OCI-LY3 (cell line): Measurements from ENCODE around the gene HCN1.

ENCODE experiments used
- H2AFZ ChIP-seq: fragments of 200-600, 300-600 bp; shearing (Covaris generic); 2 replicates; pipeline ENCODE4 v1.6.0; 2014; ENCODE audit warnings: antibody characterized with exemption, low read depth, low read length
- H3K27ac ChIP-seq: fragments of 200-600, 300-600 bp; sonication (generic); 2 replicates; pipeline ENCODE4 v1.5.1; 2014; ENCODE audit warnings: mild to moderate bottlenecking, low read length, moderate library complexity, mixed read lengths
- H3K27me3 ChIP-seq: fragments of 200-600, 300-600 bp; sonication (generic); 2 replicates; pipeline ENCODE4 v1.6.1; 2014; ENCODE audit warnings: low read depth, low read length, mixed read lengths
- H3K36me3 ChIP-seq: fragments of 200-600, 300-600 bp; sonication (generic); replicated peaks from 2 replicates; pipeline ENCODE3; 2014; ENCODE audit warnings: low read depth, low read length, mixed read lengths
- H3K4me1 ChIP-seq: fragments of 300-600, 200-600 bp; sonication (generic); 2 replicates; pipeline ENCODE4 v1.6.1; 2014; ENCODE audit warnings: low read length, mixed read lengths
- H3K4me2 ChIP-seq: fragments of 200-600, 300-600 bp; sonication (generic); 2 replicates; pipeline ENCODE4 v1.6.1; 2014; ENCODE audit warnings: low read length, mixed read lengths
- H3K4me3 ChIP-seq: fragments of 300-600, 200-600 bp; sonication (generic); 2 replicates; pipeline ENCODE4 v1.5.1; 2014; ENCODE audit warnings: antibody characterized with exemption, mild to moderate bottlenecking, low read length, moderate library complexity
- H3K79me2 ChIP-seq: fragments of 300-600, 200-600 bp; shearing (Covaris generic); 2 replicates; pipeline ENCODE4 v1.6.1; 2014; ENCODE audit warnings: mild to moderate bottlenecking, low read length, mixed read lengths
- H3K9ac ChIP-seq: fragments of 300-600, 200-600 bp; shearing (Covaris generic); 2 replicates; pipeline ENCODE4 v1.6.0; 2014; ENCODE audit warnings: mild to moderate bottlenecking, low read length, moderate library complexity
- H3K9me3 ChIP-seq: fragments of 200-600, 300-600 bp; shearing (Covaris generic); 2 replicates; pipeline ENCODE4 v1.6.1; 2014; ENCODE audit warnings: low read length, mixed read lengths; ENCODE audit not compliant: insufficient read depth
- H4K20me1 ChIP-seq: fragments of 200-600, 300-600 bp; sonication (generic); 2 replicates; pipeline ENCODE4 v1.6.1; 2016; ENCODE audit warnings: low read length, mixed read lengths; ENCODE audit not compliant: insufficient read depth
- EZH2phosphoT487 ChIP-seq: fragments of 200-600 bp; shearing (Covaris generic); IDR thresholded peaks from 2 replicates; pipeline ENCODE4 v1.6.1; 2018; ENCODE audit warnings: antibody characterized with exemption, mixed run types, low read depth
- TF ChIP-seq, protein P1 (sequence below): fragments of 200-600, 300-600 bp; sonication (generic); IDR thresholded peaks from 2 replicates; pipeline ENCODE4 v1.5.1; 2014; ENCODE audit warnings: antibody characterized with exemption, low read length, low read depth

Gene HCN1

DNA sequence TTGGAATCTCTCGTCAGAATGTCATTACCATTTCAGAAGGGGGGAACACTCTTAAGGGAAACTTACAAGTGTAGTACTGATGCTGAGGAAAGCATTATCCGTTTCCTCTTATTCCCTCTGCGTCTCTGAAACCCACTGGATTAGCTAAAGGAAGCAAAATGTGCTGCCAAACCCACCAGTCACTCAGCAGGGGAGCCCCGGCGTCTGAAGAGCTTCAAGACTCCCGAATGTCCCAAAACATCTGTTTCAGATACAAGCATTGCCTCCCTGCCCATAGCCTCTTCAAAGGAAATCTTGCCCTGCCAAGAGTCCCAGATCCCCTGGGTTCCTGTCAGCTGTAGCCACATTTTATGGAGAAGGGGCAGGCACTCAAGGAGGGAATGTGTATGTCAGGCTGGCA lies 1.0 kb upstream of the HCN1 start:
- Histone ChIP-seq H2AFZ (no peak overlapping the region), H3K27ac (no peak overlapping the region), H3K4me2 (no peak overlapping the region), H3K4me1 (no peaks in the 10 kb centered on the region), H3K9ac (no peak overlapping the region), H3K36me3 (no peaks in the 10 kb centered on the region), H4K20me1 (no peaks in the 10 kb centered on the region), H3K27me3 (no peaks in the 10 kb centered on the region), H3K9me3 (no peaks in the 10 kb centered on the region), H3K4me3 (no peak overlapping the region), H3K79me2 (no peaks in the 10 kb centered on the region)
- TF ChIP-seq, protein P1, sequence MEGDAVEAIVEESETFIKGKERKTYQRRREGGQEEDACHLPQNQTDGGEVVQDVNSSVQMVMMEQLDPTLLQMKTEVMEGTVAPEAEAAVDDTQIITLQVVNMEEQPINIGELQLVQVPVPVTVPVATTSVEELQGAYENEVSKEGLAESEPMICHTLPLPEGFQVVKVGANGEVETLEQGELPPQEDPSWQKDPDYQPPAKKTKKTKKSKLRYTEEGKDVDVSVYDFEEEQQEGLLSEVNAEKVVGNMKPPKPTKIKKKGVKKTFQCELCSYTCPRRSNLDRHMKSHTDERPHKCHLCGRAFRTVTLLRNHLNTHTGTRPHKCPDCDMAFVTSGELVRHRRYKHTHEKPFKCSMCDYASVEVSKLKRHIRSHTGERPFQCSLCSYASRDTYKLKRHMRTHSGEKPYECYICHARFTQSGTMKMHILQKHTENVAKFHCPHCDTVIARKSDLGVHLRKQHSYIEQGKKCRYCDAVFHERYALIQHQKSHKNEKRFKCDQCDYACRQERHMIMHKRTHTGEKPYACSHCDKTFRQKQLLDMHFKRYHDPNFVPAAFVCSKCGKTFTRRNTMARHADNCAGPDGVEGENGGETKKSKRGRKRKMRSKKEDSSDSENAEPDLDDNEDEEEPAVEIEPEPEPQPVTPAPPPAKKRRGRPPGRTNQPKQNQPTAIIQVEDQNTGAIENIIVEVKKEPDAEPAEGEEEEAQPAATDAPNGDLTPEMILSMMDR = no peak
- no peak for TF ChIP-seq EZH2phosphoT487

DNA sequence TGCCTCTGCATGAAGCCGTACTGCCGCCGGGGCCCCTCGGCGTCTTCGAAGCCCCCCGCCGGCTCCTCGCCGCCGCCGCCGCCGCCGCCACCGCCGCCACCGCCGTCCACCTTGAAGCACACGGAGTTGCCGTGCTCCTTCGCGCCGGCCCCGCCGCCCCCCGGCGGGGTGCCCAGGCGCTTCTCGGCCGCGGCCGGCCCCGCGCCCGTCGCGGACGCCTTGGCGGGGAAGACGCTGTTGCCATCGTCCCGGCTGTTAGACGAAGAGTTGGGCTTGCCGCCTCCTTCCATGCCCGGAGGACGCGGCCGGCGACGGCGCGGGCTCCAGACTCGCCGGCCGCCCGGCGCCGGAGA lies 400 bp downstream of the HCN1 start:
- H3K36me3 ChIP-seq = no peaks in the 10 kb centered on the region
- H3K4me3 ChIP-seq = no peak overlapping the region
- H3K9ac ChIP-seq = no peak overlapping the region
- no peaks in the 10 kb centered on the region for H3K4me1 ChIP-seq
- H3K9me3 ChIP-seq = no peaks in the 10 kb centered on the region
- H3K27me3 ChIP-seq = no peaks in the 10 kb centered on the region
- no peak overlapping the region for H2AFZ ChIP-seq
- H4K20me1 ChIP-seq = no peaks in the 10 kb centered on the region
- H3K27ac ChIP-seq = no peak overlapping the region
- H3K4me2 ChIP-seq = no peak overlapping the region
- H3K79me2 ChIP-seq = no peaks in the 10 kb centered on the region
- TF ChIP-seq EZH2phosphoT487 = no peak
- TF ChIP-seq, protein P1 = no peak

DNA sequence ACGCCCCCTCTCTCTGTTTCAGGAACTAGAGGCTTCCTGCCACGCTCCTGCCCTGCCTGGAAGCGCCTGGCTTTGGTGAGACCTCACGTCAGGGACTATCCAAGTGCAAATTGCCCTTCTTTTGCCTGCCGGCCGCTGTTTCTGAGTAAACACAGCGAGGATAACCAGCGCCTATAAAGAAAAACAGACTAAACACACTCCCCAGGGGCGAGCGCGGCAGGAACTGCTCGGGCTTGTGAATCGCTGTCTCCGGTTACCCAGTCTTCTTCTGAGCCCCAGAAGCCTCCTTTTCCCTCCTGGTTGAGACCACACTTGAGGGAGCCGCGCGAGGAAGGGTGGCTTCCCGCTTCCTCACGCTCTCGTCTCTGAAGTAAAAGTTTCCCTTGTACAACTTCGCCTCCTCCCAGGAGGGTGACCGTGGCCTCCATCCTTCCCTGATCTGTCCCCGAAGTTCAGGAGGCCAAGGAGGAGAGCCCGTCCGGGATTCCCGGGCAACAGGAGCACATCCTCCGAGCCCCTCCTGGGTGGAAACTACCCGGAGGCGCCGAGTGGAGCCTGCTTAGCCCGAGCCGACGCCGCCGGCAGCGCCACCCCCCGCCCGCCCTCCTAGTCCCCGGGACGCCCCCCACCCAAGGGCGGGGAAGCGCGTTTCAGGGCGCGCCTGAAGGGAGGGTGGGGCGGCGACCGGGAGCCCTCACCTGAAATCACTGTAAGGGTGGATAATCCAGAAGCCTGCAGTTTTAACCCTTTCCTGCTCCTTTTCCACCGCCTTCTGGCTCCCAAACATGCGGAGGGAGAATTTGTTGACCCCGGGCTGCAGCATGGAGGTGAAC lies 993 bp downstream of the HCN1 start:
- Histone ChIP-seq H3K9me3 (no peaks in the 10 kb centered on the region), H3K27ac (no peak overlapping the region), H3K27me3 (no peaks in the 10 kb centered on the region), H3K79me2 (no peaks in the 10 kb centered on the region), H2AFZ (no peak overlapping the region), H3K4me3 (no peak overlapping the region), H3K4me1 (no peaks in the 10 kb centered on the region), H3K4me2 (no peak overlapping the region), H4K20me1 (no peaks in the 10 kb centered on the region), H3K36me3 (no peaks in the 10 kb centered on the region), H3K9ac (no peak overlapping the region)
- TF ChIP-seq EZH2phosphoT487 = no peak
- TF ChIP-seq, protein P1 = no peak

DNA sequence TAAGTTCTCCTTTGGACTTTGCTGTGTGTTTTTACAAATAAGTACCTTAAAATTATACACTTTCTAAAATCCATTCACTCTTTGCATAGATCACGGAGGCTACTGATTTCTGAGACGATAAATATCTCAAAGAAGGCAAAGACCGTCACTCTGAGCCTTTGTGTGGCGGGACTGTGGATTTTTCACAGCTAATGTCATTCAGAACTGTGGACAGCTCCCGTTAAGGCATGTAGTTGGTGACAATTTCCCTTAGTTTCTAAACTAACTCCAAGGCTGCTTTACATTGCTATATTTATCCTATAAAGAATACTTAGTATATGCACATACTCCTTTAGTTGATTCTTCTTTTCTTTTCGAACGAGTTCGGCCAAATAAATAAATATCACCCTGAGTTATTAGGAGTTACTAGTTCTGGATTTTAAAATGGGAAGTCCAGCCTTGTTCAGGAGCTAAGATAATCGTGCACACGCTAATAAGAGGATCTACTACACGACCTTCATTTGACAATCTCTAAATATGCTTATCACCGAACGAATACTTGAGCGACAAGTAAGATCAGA lies 1.8 kb downstream of the HCN1 start:
- Histone ChIP-seq H3K4me1 (no peaks in the 10 kb centered on the region), H3K36me3 (no peaks in the 10 kb centered on the region), H2AFZ (no peak overlapping the region), H3K4me2 (no peak overlapping the region), H3K79me2 (no peaks in the 10 kb centered on the region), H3K27me3 (no peaks in the 10 kb centered on the region), H3K9me3 (no peaks in the 10 kb centered on the region), H3K27ac (no peak overlapping the region), H3K9ac (no peak overlapping the region), H3K4me3 (no peak overlapping the region), H4K20me1 (no peaks in the 10 kb centered on the region)
- no peak for TF ChIP-seq EZH2phosphoT487
- TF ChIP-seq, protein P1 = no peak
